K562 (cell line): Measurements from ENCODE around the gene PNPLA7. TPM values are rescaled to one million over a fixed set of nuclear protein-coding genes. Genes with fewer than 3 reads are reported as not detected.

Experiments used
- ATAC-seq: fragments of 200-7000 bp; cut with Tn5 transposase; 3 replicates; pipeline ENCODE4 v1.9.1; 2020; ENCODE audit warnings: moderate library complexity
- BruUV-seq: library from RNA; stranded (reverse); fragments of 400-500 nt; replicated peaks from 2 replicates; lab custom pipeline; 2021; lab: Mats Ljungman, UMichigan
- CTCF ChIA-PET: fragments of 300-600 bp; formaldehyde crosslinking; extraction: SDS; loops from one replicate; lab custom pipeline; 2021; ENCODE audit warnings: low intra/inter-chr PET ratio; lab: Yijun Ruan, JAX
- POLR2A ChIA-PET: fragments of 300-600, 350-650 bp; sonication (Branson Sonifier 250); formaldehyde crosslinking; extraction: SDS; loops from one replicate; lab custom pipeline; 2021; ENCODE audit warnings: antibody characterized with exemption, inconsistent platforms; lab: Yijun Ruan, JAX
- DNase-seq, 4 experiments: peaks; one replicate each; pipeline versions ENCODE4 v3.0.0 to v3.0.0-alpha.2; 2011 to 2018; ENCODE audit warnings: low spot score in 3 of 4, mixed read lengths in 3 of 4; ENCODE audit errors: extremely low read depth in 1 of 4
- FAIRE-seq: peaks from 2 replicates; lab custom pipeline; 2011; peaks lifted over from hg19 to GRCh38; lab: Jason Lieb, UNC
- H2AFZ ChIP-seq: 2 replicates; pipeline ENCODE4 v1.6.0; 2011; ENCODE audit warnings: low read depth, low read length, control low read depth, inconsistent platforms
- H3K27ac ChIP-seq: fragments of 200-600 bp; 3 replicates; pipeline ENCODE4 v1.8.0; 2011; ENCODE audit warnings: low read depth, mild to moderate bottlenecking, control low read depth, inconsistent platforms, low read length, moderate library complexity, mixed read lengths; ENCODE audit errors: extremely low read depth
- H3K27me3 ChIP-seq, 2 experiments: fragments of 300-600 bp in 1 of 2; 2 replicates in 1 of 2; 3 replicates in 1 of 2; pipeline versions ENCODE4 v1.6.0 to v1.8.0; 2011; ENCODE audit warnings: inconsistent platforms in 2 of 2, low read length in 2 of 2, mild to moderate bottlenecking in 1 of 2, mixed read lengths in 1 of 2, moderate library complexity in 1 of 2; ENCODE audit not compliant: control insufficient read depth in 2 of 2, insufficient read depth in 2 of 2
- H3K36me3 ChIP-seq: fragments of 300-600 bp; 3 replicates; pipeline ENCODE4 v1.8.0; 2011; ENCODE audit warnings: mild to moderate bottlenecking, low read length, inconsistent platforms; ENCODE audit not compliant: control insufficient read depth, insufficient read depth
- H3K4me1 ChIP-seq, 2 experiments: fragments of 200-600 bp in 1 of 2; replicated peaks in 1 of 2; 2 replicates in 1 of 2; 3 replicates in 1 of 2; pipeline versions ENCODE4 v1.5.1 to v1.8.0; 2011; ENCODE audit warnings: inconsistent platforms in 2 of 2, low read length in 2 of 2, mild to moderate bottlenecking in 1 of 2, mixed read lengths in 1 of 2, moderate library complexity in 1 of 2; ENCODE audit not compliant: control insufficient read depth in 2 of 2, insufficient read depth in 2 of 2
- H3K4me2 ChIP-seq: 2 replicates; pipeline ENCODE4 v1.6.1; 2011; ENCODE audit warnings: low read length, control low read depth, inconsistent platforms, mixed read lengths; ENCODE audit not compliant: insufficient read depth
- H3K4me3 ChIP-seq: fragments of 200-600 bp; sonication (generic), shearing (Covaris generic); 2 replicates; pipeline ENCODE4 v1.5.1; 2016; ENCODE audit warnings: control low read depth, inconsistent platforms
- H3K79me2 ChIP-seq: fragments of 200-600 bp; 3 replicates; pipeline ENCODE4 v1.8.0; 2011; ENCODE audit warnings: low read length, inconsistent platforms; ENCODE audit not compliant: control insufficient read depth, insufficient read depth
- H3K9ac ChIP-seq, 2 experiments: 2 replicates each; pipeline versions ENCODE4 v1.6.0 to v1.6.1; 2011; ENCODE audit warnings: low read depth in 2 of 2, low read length in 2 of 2, control low read depth in 1 of 2, inconsistent platforms in 1 of 2, mild to moderate bottlenecking in 1 of 2, mixed read lengths in 1 of 2; ENCODE audit not compliant: insufficient read depth in 1 of 2
- H3K9me1 ChIP-seq: one replicate; pipeline ENCODE4 v1.6.0; 2011; ENCODE audit warnings: inconsistent platforms, mild to moderate bottlenecking, low read length, moderate library complexity; ENCODE audit not compliant: control insufficient read depth, insufficient read depth
- H3K9me3 ChIP-seq: replicated peaks from 2 replicates; pipeline ENCODE4 v1.5.1; 2011; ENCODE audit warnings: low read depth, low read length, inconsistent platforms; ENCODE audit not compliant: control insufficient read depth, insufficient read depth
- H4K20me1 ChIP-seq: replicated peaks from 2 replicates; pipeline ENCODE4 v1.6.1; 2011; ENCODE audit warnings: low read length, inconsistent platforms, mixed read lengths; ENCODE audit not compliant: control insufficient read depth, insufficient read depth
- ATF3 ChIP-seq, 2 experiments: fragments of 450-650 bp in 1 of 2; sonication (generic) in 1 of 2; formaldehyde crosslinking in 1 of 2; IDR thresholded peaks in 1 of 2; conservative IDR thresholded peaks in 1 of 2; 2 replicates each; pipeline versions ENCODE4 v1.6.1 to v1.8.1; 2016 to 2023; ENCODE audit warnings: mild to moderate bottlenecking in 2 of 2, moderate library complexity in 2 of 2, inconsistent platforms in 1 of 2, missing genetic modification reagents in 1 of 2
- CBFB ChIP-seq: sonication (generic); formaldehyde crosslinking; IDR thresholded peaks from 2 replicates; pipeline ENCODE4 v1.4.0; 2020; ENCODE audit warnings: mild to moderate bottlenecking, missing genetic modification reagents
- EWSR1 ChIP-seq: fragments of 450-650 bp; IDR thresholded peaks from 2 replicates; pipeline ENCODE4 v1.6.1; 2018; ENCODE audit warnings: borderline replicate concordance, mild to moderate bottlenecking, low read depth, moderate library complexity; ENCODE audit not compliant: partially characterized antibody
- FOXK2 ChIP-seq, 2 experiments: fragments of 450-650 bp; IDR thresholded peaks in 1 of 2; conservative IDR thresholded peaks in 1 of 2; 2 replicates each; pipeline ENCODE4 v1.6.1; 2016; ENCODE audit warnings: low read depth in 2 of 2, mild to moderate bottlenecking in 1 of 2
- KLF16 ChIP-seq: IDR thresholded peaks from 2 replicates; pipeline ENCODE4 v1.6.1; 2016; ENCODE audit warnings: antibody characterized with exemption
- MEF2D ChIP-seq: conservative IDR thresholded peaks from 2 replicates; pipeline ENCODE4 v1.6.1; 2016; ENCODE audit warnings: low read depth, missing genetic modification characterization, missing compliant biosample characterization
- NR2F6 ChIP-seq: fragments of 450-650 bp; formaldehyde crosslinking; IDR thresholded peaks from 2 replicates; pipeline ENCODE4 v1.4.0; 2020; ENCODE audit warnings: mild to moderate bottlenecking
- NRF1 ChIP-seq, 2 experiments: fragments of 450-650 bp; IDR thresholded peaks in 1 of 2; conservative IDR thresholded peaks in 1 of 2; 2 replicates each; pipeline ENCODE4 v1.6.1; 2014; ENCODE audit warnings: mild to moderate bottlenecking in 2 of 2
- PHB2 ChIP-seq: fragments of 450-650 bp; IDR thresholded peaks from 2 replicates; pipeline ENCODE4 v1.6.1; 2017; ENCODE audit warnings: low read depth
- SAP30 ChIP-seq: fragments of 200-600 bp; sonication (generic); IDR thresholded peaks from 2 replicates; pipeline ENCODE4 v1.6.1; 2012; ENCODE audit warnings: borderline replicate concordance, low read depth, mild to moderate bottlenecking, moderate library complexity, low read length, control low read depth, inconsistent platforms; ENCODE audit not compliant: insufficient read depth, poor library complexity, severe bottlenecking
- ZBTB17 ChIP-seq: fragments of 450-650 bp; formaldehyde crosslinking; IDR thresholded peaks from 2 replicates; pipeline ENCODE4 v1.4.0; 2020; ENCODE audit warnings: mild to moderate bottlenecking
- ZNF277 ChIP-seq: fragments of 250-450 bp; sonication (Bioruptor Pico); IDR thresholded peaks from 2 replicates; pipeline ENCODE4 v1.8.0; 2022; ENCODE audit warnings: inconsistent platforms, mild to moderate bottlenecking, moderate library complexity, borderline replicate concordance
- ZNF655 ChIP-seq: fragments of 250-450 bp; sonication (Bioruptor Pico); IDR thresholded peaks from 2 replicates; pipeline ENCODE4 v1.5.0; 2021
- ZNF695 ChIP-seq: fragments of 450-650 bp; formaldehyde crosslinking; IDR thresholded peaks from 2 replicates; pipeline ENCODE4 v1.4.0; 2020; ENCODE audit warnings: mild to moderate bottlenecking, moderate library complexity
- WGBS: fragments of 100-300 bp; shearing (Covaris generic); methylation state at CpG from one replicate; pipeline ENCODE4 v1.1.6; 2016; ENCODE audit warnings: low coverage, mixed read lengths; ENCODE audit not compliant: insufficient coverage; ENCODE audit errors: missing lambda C conversion rate; 5-methylcytosine and 5-hydroxymethylcytosine counted together
- in situ Hi-C: fragments of 300-500 bp; cut with MboI; formaldehyde crosslinking; loops from 4 replicates; pipeline ENCODE4 v1.15.0; 2018; ENCODE audit warnings: inconsistent platforms, mixed read lengths
- intact Hi-C: fragments of 100-400 bp; cut with micrococcal nuclease; formaldehyde crosslinking; loops from 2 replicates; pipeline ENCODE4 v1.14.2; 2022
- polyA plus RNA-seq, 8 experiments: library from polyadenylated mRNA; depleted of rRNA in 4 of 8; stranded (reverse) in 5 of 8; unstranded in 3 of 8; fragments of >200 nt; fragmentation: Nextera tagmentation in 2 of 8; fragmentation: Illumina TruSeq in 1 of 8; extraction: Ambion mirVana in 2 of 8; extraction: Trizol in 1 of 8; gene quantifications; 2 replicates each; pipeline versions ENCODE4 v1.2.1 to v1.2.3, GENCODE V29; 2011 to 2014; ENCODE audit warnings: inconsistent platforms in 1 of 8, missing spikeins in 1 of 8
- total RNA-seq, 7 experiments: library from RNA; depleted of rRNA in 6 of 7; stranded (reverse); fragments of >200 nt in 6 of 7; fragmentation: Illumina TruSeq in 2 of 7; extraction: Trizol in 2 of 7; gene quantifications; 2 replicates each; pipeline versions ENCODE4 v1.2.1 to v1.2.3, GENCODE V29; 2011 to 2021; ENCODE audit warnings: low replicate concordance in 1 of 7

PNPLA7 gene
- total and polyA plus RNA-seq, 9 of the 15 experiments (the other 6 are each of a cell fraction or from before 2014, with no cell fraction given) = 0.01 to 0.85 (median 0.19) TPM; not detected in 1

GRCh38 chr9:137462396-137462985 lies 87.7 kb downstream of the PNPLA7 start:
- Histone ChIP-seq H3K4me2 (peak overlapping the region; percentile 75; the same call in 1 of the 2 replicates), H3K9ac (peak overlapping the region in 1 of 2 experiments; percentile 97; a peak in 2 of 4 replicates)
- no TSS peak for BruUV-seq

More at GRCh38 chr9:137462396-137462985, 87.7 kb downstream of the PNPLA7 start:
- H4K20me1 ChIP-seq = no peaks in the 10 kb centered on the region
- peak overlapping the region; percentile 86; the same call in 1 of the 2 replicates for H2AFZ ChIP-seq
- H3K9me1 ChIP-seq = no peaks in the 10 kb centered on the region
- H3K79me2 ChIP-seq = peaks cover 12% of the 10 kb centered on the region
- 77% methylated on average over 13 of the region's 25 CpGs for WGBS
- no peak overlapping the region for H3K27ac ChIP-seq
- no peak for DNase-seq
- TF ChIP-seq FOXK2 (conservative IDR thresholded peaks at IDR 0.05 in 1 of 2, IDR thresholded peaks at IDR 0.05 in 1 of 2; ENCODE audit: low read depth in 2 of 2) = no peak
- no peak for TF ChIP-seq KLF16
- no peak for TF ChIP-seq ATF3 (IDR thresholded peaks at IDR 0.05)
- TF ChIP-seq ATF3 (CRISPR knock-in tag; conservative IDR thresholded peaks at IDR 0.05) = no peak
- no peak for TF ChIP-seq ZNF277 (CRISPR knock-in tag)
- no peak for TF ChIP-seq MEF2D (tag)
- TF ChIP-seq PHB2 = no peak
- TF ChIP-seq SAP30 = no peak
- no peak for TF ChIP-seq ZNF655 (CRISPR knock-in tag)
- TF ChIP-seq ZNF695 (CRISPR knock-in tag) = no peak
- TF ChIP-seq ZBTB17 (CRISPR knock-in tag) = no peak
- no peak for TF ChIP-seq NRF1 (conservative IDR thresholded peaks at IDR 0.05 in 1 of 2, IDR thresholded peaks at IDR 0.05 in 1 of 2)
- no peak for TF ChIP-seq EWSR1
- no peak for TF ChIP-seq CBFB (CRISPR knock-in tag)
- TF ChIP-seq NR2F6 (CRISPR knock-in tag) = no peak
- TF ChIP-seq, all 486 proteins: peak for 0
- Histone ChIP-seq H3K4me3 (peak overlapping the region; percentile 32; the same call in 1 of the 2 replicates), H3K9me3 (no peaks in the 10 kb centered on the region), H3K27me3 (no peaks in the 10 kb centered on the region), H3K4me1 (peaks cover 17 to 94% of the 10 kb centered on the region in 2 experiments), H3K36me3 (peaks cover 6% of the 10 kb centered on the region; the same call in 1 of the 3 replicates)
- ATAC-seq (no peak), FAIRE-seq (no peak)
- CTCF ChIA-PET = no interaction called here
- POLR2A ChIA-PET = interaction anchor here (0.6 to 1.5 kb wide), 3 partner anchors 19 to 757 kb away, joined by 3 to 6 read pairs (median 4); no protein-coding TSS in a partner anchor
- intact Hi-C loops = no loop called here
- in situ Hi-C loops = no loop called here
